Esophagus muscularis mucosa (tissue), 4 donors: ENCODE results near the gene FUT3.

Source experiments
- CTCF ChIP-seq, 3 experiments: fragments of 200-600 bp in 2 of 3; fragments of 450-650 bp in 1 of 3; sonication (generic) in 2 of 3; IDR thresholded peaks; one replicate each; pipeline ENCODE4 v1.5.1; 2017 to 2019; ENCODE audit warnings: antibody characterized with exemption in 3 of 3, mild to moderate bottlenecking in 2 of 3, moderate library complexity in 1 of 3
- EP300 ChIP-seq: sonication (generic); formaldehyde crosslinking; IDR thresholded peaks from one replicate; pipeline ENCODE4 v1.6.1; 2017; ENCODE audit warnings: antibody characterized with exemption
- POLR2A ChIP-seq: fragments of 450-650 bp; IDR thresholded peaks from one replicate; pipeline ENCODE4 v1.6.1; 2017; ENCODE audit warnings: antibody characterized with exemption, moderate library complexity, mild to moderate bottlenecking, low read depth
- POLR2AphosphoS5 ChIP-seq, 2 donors: sonication (generic); formaldehyde crosslinking; IDR thresholded peaks; one replicate each; pipeline ENCODE4 v1.6.1; 2017; ENCODE audit warnings: antibody characterized with exemption in 2 of 2

GRCh38 chr19:5814123-5814851 is 37.0 kb downstream of the FUT3 start:
- no peak for TF ChIP-seq CTCF (IDR thresholded peaks at IDR 0.05)
- TF ChIP-seq POLR2A: no peak
- no peak for TF ChIP-seq POLR2AphosphoS5 (IDR thresholded peaks at IDR 0.05)
- no peak for TF ChIP-seq EP300
